Kidney (tissue), 14 donors: Measurements from ENCODE around the gene ZNF644. TPM values are rescaled to one million over a fixed set of nuclear protein-coding genes. Genes with fewer than 3 reads are reported as not detected.
"Not testable (repeated sequence)": the region's sequence is repeated elsewhere in the genome, so short reads cannot be mapped to it uniquely, and the experiment has no call there.

Experiments used
- DNase-seq, 5 donors: peaks; one replicate each; pipeline ENCODE4 v3.0.0-alpha.2; 2013 to 2020
- FAIRE-seq: peaks from 2 replicates; lab custom pipeline; 2012; peaks lifted over from hg19 to GRCh38; lab: Jason Lieb, UNC
- H3K27ac ChIP-seq, 2 donors: one replicate each; pipeline ENCODE4 v1.7.0; 2013; ENCODE audit warnings: low read depth in 2 of 2, low read length in 2 of 2, inconsistent platforms in 1 of 2
- H3K27me3 ChIP-seq: one replicate; pipeline ENCODE4 v1.7.1; 2013; ENCODE audit warnings: low read length, inconsistent platforms; ENCODE audit not compliant: control insufficient read depth, insufficient read depth
- H3K36me3 ChIP-seq, 3 donors: one replicate each; pipeline versions ENCODE4 v1.7.0 to v1.7.1; 2013; ENCODE audit warnings: low read length in 3 of 3, control low read depth in 1 of 3, inconsistent platforms in 1 of 3; ENCODE audit not compliant: insufficient read depth in 3 of 3, control insufficient read depth in 2 of 3
- H3K4me1 ChIP-seq, 3 donors: one replicate each; pipeline versions ENCODE4 v1.7.0 to v1.7.1; 2013; ENCODE audit warnings: low read length in 3 of 3, inconsistent platforms in 1 of 3, low read depth in 1 of 3; ENCODE audit not compliant: control insufficient read depth in 2 of 3, insufficient read depth in 2 of 3
- H3K4me3 ChIP-seq, 3 donors: one replicate each; pipeline versions ENCODE4 v1.7.0 to v1.8.1; 2013; ENCODE audit warnings: low read length in 3 of 3, control low read depth in 1 of 3, inconsistent platforms in 1 of 3
- H3K9ac ChIP-seq, 3 donors: one replicate each; pipeline versions ENCODE4 v1.7.0 to v1.7.1; 2013; ENCODE audit warnings: low read length in 3 of 3, control low read depth in 1 of 3, inconsistent platforms in 1 of 3
- H3K9me3 ChIP-seq, 3 donors: one replicate each; pipeline versions ENCODE4 v1.7.0 to v1.7.1; 2013; ENCODE audit warnings: low read length in 3 of 3, control low read depth in 1 of 3, inconsistent platforms in 1 of 3; ENCODE audit not compliant: control insufficient read depth in 2 of 3, insufficient read depth in 1 of 3
- intact Hi-C: fragments of 100-400 bp; cut with DNase I; formaldehyde crosslinking; loops from one replicate; pipeline ENCODE4 v1.11.1; 2022
- polyA plus RNA-seq: library from polyadenylated mRNA; stranded (reverse); fragments of 350-450 nt; fragmentation: Illumina TruSeq; extraction: RNeasy Lipid Tissue Mini Kit (QIAGEN cat#74804); gene quantifications from one replicate; pipeline ENCODE4 v1.2.3, GENCODE V29; 2014; ENCODE audit warnings: low read depth, low replicate concordance; ENCODE audit not compliant: insufficient read depth
- total RNA-seq: library from RNA; stranded (reverse); fragmentation: NEBNext Ultra II Directional; extraction: Animal tissue kit (Norgen Biotek cat#: 25700); gene quantifications from one replicate; pipeline ENCODE4 v1.2.1, GENCODE V29; 2021
- TF ChIP-seq, protein P1 (sequence below): IDR thresholded peaks from 3 replicates; pipeline ENCODE4 v1.5.1; 2012; ENCODE audit warnings: mild to moderate bottlenecking, moderate library complexity, borderline replicate concordance; ENCODE audit not compliant: insufficient read depth; ENCODE audit errors: extremely low read depth
- donor health status: control.
- donor health status: control.
- donor health status: control.
- donor health status: control.
- donor health status: control.
- donor health status: DM: yes; HTN: yes; CAD: no.
- donor health status: Normal renal cell carcinoma (clear cell type).

Gene ZNF644
- total and polyA plus RNA-seq, 2 donors from 2014 or later, result 10.5 to 60.4 TPM

DNA sequence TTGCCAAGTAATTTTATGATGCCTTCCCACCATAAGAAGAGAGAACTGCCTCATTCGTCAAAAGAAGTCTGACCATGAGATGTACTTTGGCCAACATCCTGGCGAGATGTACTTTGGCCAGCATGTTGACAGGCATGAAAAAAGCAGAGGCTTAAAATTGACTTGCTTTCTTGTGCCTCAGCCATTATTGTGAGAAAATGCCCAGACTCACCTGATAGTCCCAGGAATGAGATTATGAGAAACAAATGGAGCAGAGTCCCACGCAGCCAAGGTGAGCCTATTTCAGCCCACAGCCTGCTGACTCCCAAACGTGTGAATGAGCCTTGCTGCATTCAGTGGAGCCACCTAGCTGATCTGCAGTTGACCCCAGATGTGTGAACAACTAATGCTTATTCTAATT lies 43.5 kb upstream of the ZNF644 start:
- intact Hi-C loops, result no loop called here

GRCh38 chr1:91063403-91063802 lies 41.6 kb upstream of the ZNF644 start:
- H3K9me3 ChIP-seq, H3K4me3 ChIP-seq, H3K27ac ChIP-seq, H3K27me3 ChIP-seq, H3K9ac ChIP-seq, FAIRE-seq, DNase-seq, H3K4me1 ChIP-seq, intact Hi-C loops, H3K36me3 ChIP-seq: not testable (repeated sequence)

More for the DNA sequence above, 43.5 kb upstream of the ZNF644 start:
- FAIRE-seq, result no peak
- H3K4me1 ChIP-seq, result no peaks in the 10 kb centered on the region
- TF ChIP-seq, protein P1, sequence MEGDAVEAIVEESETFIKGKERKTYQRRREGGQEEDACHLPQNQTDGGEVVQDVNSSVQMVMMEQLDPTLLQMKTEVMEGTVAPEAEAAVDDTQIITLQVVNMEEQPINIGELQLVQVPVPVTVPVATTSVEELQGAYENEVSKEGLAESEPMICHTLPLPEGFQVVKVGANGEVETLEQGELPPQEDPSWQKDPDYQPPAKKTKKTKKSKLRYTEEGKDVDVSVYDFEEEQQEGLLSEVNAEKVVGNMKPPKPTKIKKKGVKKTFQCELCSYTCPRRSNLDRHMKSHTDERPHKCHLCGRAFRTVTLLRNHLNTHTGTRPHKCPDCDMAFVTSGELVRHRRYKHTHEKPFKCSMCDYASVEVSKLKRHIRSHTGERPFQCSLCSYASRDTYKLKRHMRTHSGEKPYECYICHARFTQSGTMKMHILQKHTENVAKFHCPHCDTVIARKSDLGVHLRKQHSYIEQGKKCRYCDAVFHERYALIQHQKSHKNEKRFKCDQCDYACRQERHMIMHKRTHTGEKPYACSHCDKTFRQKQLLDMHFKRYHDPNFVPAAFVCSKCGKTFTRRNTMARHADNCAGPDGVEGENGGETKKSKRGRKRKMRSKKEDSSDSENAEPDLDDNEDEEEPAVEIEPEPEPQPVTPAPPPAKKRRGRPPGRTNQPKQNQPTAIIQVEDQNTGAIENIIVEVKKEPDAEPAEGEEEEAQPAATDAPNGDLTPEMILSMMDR, result no peak
- H3K4me3 ChIP-seq, result no peak overlapping the region
- no peak overlapping the region for H3K9ac ChIP-seq
- H3K36me3 ChIP-seq, result no peaks in the 10 kb centered on the region
- no peaks in the 10 kb centered on the region for H3K9me3 ChIP-seq
- H3K27me3 ChIP-seq, result no peaks in the 10 kb centered on the region
- DNase-seq, result peak in 1 of 5 donors; percentile 18
- H3K27ac ChIP-seq, result no peak overlapping the region

DNA sequence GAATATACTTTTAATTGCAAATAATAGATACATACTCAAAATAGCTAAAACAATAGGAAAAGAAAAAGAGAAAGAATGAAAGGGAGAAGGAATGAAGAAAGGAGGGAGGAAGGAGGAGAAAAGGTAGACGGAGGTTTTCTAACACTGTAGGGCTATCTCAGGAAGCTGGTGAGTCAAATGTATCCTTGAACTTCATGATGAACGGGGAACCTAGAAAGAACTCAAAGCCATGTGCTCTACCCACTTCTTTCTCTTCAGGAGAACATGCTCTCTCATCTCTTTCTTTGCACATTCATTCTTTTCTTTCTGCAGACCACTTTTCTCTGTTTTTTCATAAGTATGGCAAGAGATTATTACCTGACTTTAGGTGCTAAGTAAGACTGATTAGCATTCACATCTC lies 37.3 kb upstream of the ZNF644 start:
- Histone ChIP-seq H3K9ac (no peak overlapping the region), H3K27ac (no peak overlapping the region), H3K27me3 (no peaks in the 10 kb centered on the region), H3K9me3 (no peaks in the 10 kb centered on the region), H3K4me3 (no peak overlapping the region), H3K4me1 (no peaks in the 10 kb centered on the region), H3K36me3 (no peaks in the 10 kb centered on the region)
- FAIRE-seq, result no peak
- DNase-seq, result no peak
- intact Hi-C loops, result no loop called here
- TF ChIP-seq, protein P1, result no peak

GRCh38 chr1:91057784-91058183 lies 35.9 kb upstream of the ZNF644 start:
- no peak for DNase-seq
- no peak overlapping the region for H3K27ac ChIP-seq
- no peak overlapping the region for H3K4me3 ChIP-seq
- H3K9me3 ChIP-seq, result no peaks in the 10 kb centered on the region
- H3K4me1 ChIP-seq, result no peaks in the 10 kb centered on the region
- TF ChIP-seq, protein P1, result no peak
- no peak for FAIRE-seq
- intact Hi-C loops, result no loop called here
- H3K9ac ChIP-seq, result no peak overlapping the region
- H3K36me3 ChIP-seq, result no peaks in the 10 kb centered on the region
- no peaks in the 10 kb centered on the region for H3K27me3 ChIP-seq
